Measurements from ENCODE around the gene PPP1R15B.

Gene PPP1R15B

DNA sequence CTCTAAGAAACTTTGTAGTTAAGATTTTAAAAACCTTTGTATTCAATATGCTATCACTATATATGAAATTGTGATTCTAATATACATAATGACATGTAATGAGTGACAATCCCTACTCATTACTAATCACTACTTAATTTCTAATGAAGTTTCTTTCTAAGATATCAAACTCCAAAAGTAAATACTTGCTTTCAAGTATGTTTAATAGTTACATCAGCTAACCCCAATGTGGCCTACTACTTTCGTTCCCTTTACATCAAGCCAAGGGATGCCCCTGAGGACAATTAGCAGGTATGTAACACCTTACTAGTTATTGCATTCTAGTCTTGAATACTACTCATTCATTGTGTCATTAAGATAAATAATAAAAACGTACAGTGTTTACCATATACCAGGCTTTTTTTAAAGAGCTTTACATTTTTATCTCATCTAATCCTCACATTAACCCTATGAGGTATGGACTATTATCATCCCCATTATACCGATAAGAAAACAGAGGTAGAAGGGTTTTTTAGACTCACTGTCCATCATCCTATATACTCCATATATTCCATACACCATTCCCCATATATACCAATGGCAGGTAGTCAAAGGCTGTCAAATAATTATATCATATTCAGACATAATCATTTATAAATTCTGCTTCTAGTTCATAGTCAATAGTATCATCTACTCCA is 4.2 kb downstream of the PPP1R15B start:
- H3K4me1 ChIP-seq (ENCODE audit: control insufficient read depth, low read depth, low read length) = no peaks in the 10 kb centered on the region
- peak; percentile 42 for DNase-seq
- no peak overlapping the region for H3K4ac ChIP-seq (ENCODE audit: low read depth, low read length)
- H2BK5ac ChIP-seq (ENCODE audit: low read length) = no peak overlapping the region
- H3K9ac ChIP-seq (ENCODE audit: low read length) = peak overlapping the region; percentile 44
- H3K79me1 ChIP-seq (ENCODE audit: low read length) = peaks cover 2% of the 10 kb centered on the region
- no peak overlapping the region for H2AK5ac ChIP-seq (ENCODE audit: low read length)
- no peak overlapping the region for H3K23ac ChIP-seq (ENCODE audit: low read length)
- H3K36me3 ChIP-seq (ENCODE audit: control insufficient read depth, insufficient read depth, low read length) = peaks cover 4% of the 10 kb centered on the region
- H3K79me2 ChIP-seq (ENCODE audit: control insufficient read depth, insufficient read depth, low read length) = peaks cover 72% of the 10 kb centered on the region
- no peaks in the 10 kb centered on the region for H3K27me3 ChIP-seq (ENCODE audit: insufficient read depth, low read length, poor library complexity)
- WGBS (ENCODE audit: extremely low coverage, insufficient coverage, low lambda C conversion rate) = no CpG with 5 or more reads among the region's 3 CpGs
- H3K4me2 ChIP-seq (ENCODE audit: low read length) = peak overlapping the region; percentile 30
- no peak overlapping the region for H3K56ac ChIP-seq (ENCODE audit: low read length)
- H2BK120ac ChIP-seq (ENCODE audit: low read depth, low read length) = no peak overlapping the region
- H3K27ac ChIP-seq (ENCODE audit: low read depth, low read length) = no peak overlapping the region
- H3K18ac ChIP-seq (ENCODE audit: low read length) = no peak overlapping the region
- H2BK15ac ChIP-seq (replicated peaks; ENCODE audit: low read depth) = no peak overlapping the region
- H3K4me3 ChIP-seq (ENCODE audit: low read length) = peak overlapping the region; percentile 92
- no peak overlapping the region for H4K8ac ChIP-seq (ENCODE audit: low read depth, low read length)
- no peak overlapping the region for H4K5ac ChIP-seq (ENCODE audit: low read length)

DNA sequence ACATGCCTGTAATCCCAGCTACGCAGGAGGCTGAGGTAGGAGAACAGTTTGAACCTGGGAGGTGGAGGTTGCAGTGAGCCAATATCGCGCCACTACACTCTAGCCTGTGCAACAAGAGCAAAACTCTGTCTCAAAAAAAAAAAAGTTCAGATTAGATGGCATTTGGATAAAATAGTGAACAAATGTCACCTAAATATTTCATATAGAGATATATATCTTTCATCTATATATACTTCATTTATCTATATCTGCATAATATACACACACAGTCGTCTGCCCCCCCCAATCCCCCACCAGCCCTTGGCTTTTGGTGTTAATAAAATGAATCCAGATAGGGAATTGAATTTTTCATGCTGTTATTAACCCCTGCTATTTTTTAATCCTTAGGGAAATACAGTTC is 5.0 kb downstream of the PPP1R15B start:
- Histone ChIP-seq H3K9ac (ENCODE audit: low read length) (no peak overlapping the region), H2BK15ac (replicated peaks; ENCODE audit: low read depth) (no peak overlapping the region), H2BK5ac (ENCODE audit: low read length) (no peak overlapping the region), H3K4ac (ENCODE audit: low read depth, low read length) (no peak overlapping the region), H4K8ac (ENCODE audit: low read depth, low read length) (no peak overlapping the region), H3K4me2 (ENCODE audit: low read length) (no peak overlapping the region), H3K23ac (ENCODE audit: low read length) (no peak overlapping the region), H2AK5ac (ENCODE audit: low read length) (no peak overlapping the region), H3K36me3 (ENCODE audit: control insufficient read depth, insufficient read depth, low read length) (peaks cover 4% of the 10 kb centered on the region), H3K4me1 (ENCODE audit: control insufficient read depth, low read depth, low read length) (no peaks in the 10 kb centered on the region), H4K5ac (ENCODE audit: low read length) (no peak overlapping the region), H3K27me3 (ENCODE audit: insufficient read depth, low read length, poor library complexity) (no peaks in the 10 kb centered on the region), H3K79me2 (ENCODE audit: control insufficient read depth, insufficient read depth, low read length) (peaks cover 74% of the 10 kb centered on the region), H3K18ac (ENCODE audit: low read length) (no peak overlapping the region), H3K79me1 (ENCODE audit: low read length) (peaks cover 2% of the 10 kb centered on the region), H3K56ac (ENCODE audit: low read length) (no peak overlapping the region), H2BK120ac (ENCODE audit: low read depth, low read length) (no peak overlapping the region), H3K4me3 (ENCODE audit: low read length) (no peak overlapping the region), H3K27ac (ENCODE audit: low read depth, low read length) (no peak overlapping the region)
- no peak for DNase-seq
- no CpG with 5 or more reads among the region's 4 CpGs for WGBS (ENCODE audit: extremely low coverage, insufficient coverage, low lambda C conversion rate)

DNA sequence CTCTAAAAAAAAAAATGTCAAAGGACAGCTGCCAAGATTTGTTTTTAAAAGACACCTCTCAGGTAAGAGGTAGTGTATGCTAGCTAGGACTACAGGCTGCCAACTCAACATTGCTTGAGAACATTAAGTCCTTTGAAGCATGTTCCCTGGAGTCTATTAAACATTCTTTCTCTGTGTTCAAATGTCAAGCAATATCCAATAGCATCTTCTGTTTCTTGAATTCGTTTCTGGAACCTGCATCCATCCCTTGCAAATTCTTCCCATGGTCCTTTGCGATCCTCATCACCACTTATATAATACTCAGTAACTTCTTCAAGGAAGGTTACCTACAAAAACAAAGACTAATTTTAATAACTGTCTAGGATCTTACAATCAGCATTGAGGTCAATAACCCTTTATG is 5.6 kb downstream of the PPP1R15B start:
- Histone ChIP-seq H3K36me3 (ENCODE audit: control insufficient read depth, insufficient read depth, low read length) (peaks cover 4% of the 10 kb centered on the region), H4K8ac (ENCODE audit: low read depth, low read length) (no peak overlapping the region), H2AK5ac (ENCODE audit: low read length) (no peak overlapping the region), H3K56ac (ENCODE audit: low read length) (no peak overlapping the region), H3K23ac (ENCODE audit: low read length) (no peak overlapping the region), H3K9ac (ENCODE audit: low read length) (no peak overlapping the region), H3K27ac (ENCODE audit: low read depth, low read length) (no peak overlapping the region), H3K79me2 (ENCODE audit: control insufficient read depth, insufficient read depth, low read length) (peaks cover 68% of the 10 kb centered on the region), H3K4ac (ENCODE audit: low read depth, low read length) (no peak overlapping the region), H2BK120ac (ENCODE audit: low read depth, low read length) (no peak overlapping the region), H2BK15ac (replicated peaks; ENCODE audit: low read depth) (no peak overlapping the region), H3K4me3 (ENCODE audit: low read length) (no peak overlapping the region), H3K27me3 (ENCODE audit: insufficient read depth, low read length, poor library complexity) (no peaks in the 10 kb centered on the region), H3K18ac (ENCODE audit: low read length) (no peak overlapping the region), H3K4me2 (ENCODE audit: low read length) (no peak overlapping the region), H4K5ac (ENCODE audit: low read length) (no peak overlapping the region), H2BK5ac (ENCODE audit: low read length) (no peak overlapping the region), H3K79me1 (ENCODE audit: low read length) (peaks cover 2% of the 10 kb centered on the region), H3K4me1 (ENCODE audit: control insufficient read depth, low read depth, low read length) (no peaks in the 10 kb centered on the region)
- DNase-seq = no peak
- no CpG with 5 or more reads among the region's 2 CpGs for WGBS (ENCODE audit: extremely low coverage, insufficient coverage, low lambda C conversion rate)

DNA sequence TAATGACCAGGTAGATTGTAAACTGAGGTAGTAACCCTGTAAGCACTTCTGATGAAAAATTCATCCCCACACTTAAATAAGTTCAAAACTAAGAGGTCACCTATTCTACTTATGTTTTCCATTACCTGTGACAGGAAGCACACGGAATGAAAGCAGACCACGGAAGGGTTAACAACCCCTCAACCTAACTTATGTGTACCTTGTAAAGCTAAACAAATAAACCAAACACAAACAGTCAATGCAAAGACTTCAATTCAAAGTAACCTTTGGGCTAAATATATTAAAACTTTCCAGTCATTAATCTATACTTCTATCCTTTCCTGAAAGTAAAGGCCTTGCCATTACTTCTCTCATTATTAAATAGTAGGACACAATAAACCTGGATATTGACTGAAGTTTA is 7.0 kb downstream of the PPP1R15B start:
- H3K4ac ChIP-seq (ENCODE audit: low read depth, low read length) = no peak overlapping the region
- no peak overlapping the region for H2BK15ac ChIP-seq (replicated peaks; ENCODE audit: low read depth)
- H2AK5ac ChIP-seq (ENCODE audit: low read length) = no peak overlapping the region
- H2BK5ac ChIP-seq (ENCODE audit: low read length) = no peak overlapping the region
- H3K9ac ChIP-seq (ENCODE audit: low read length) = no peak overlapping the region
- peaks cover 54% of the 10 kb centered on the region for H3K79me2 ChIP-seq (ENCODE audit: control insufficient read depth, insufficient read depth, low read length)
- no peak overlapping the region for H4K5ac ChIP-seq (ENCODE audit: low read length)
- no peak overlapping the region for H3K4me3 ChIP-seq (ENCODE audit: low read length)
- peaks cover 4% of the 10 kb centered on the region for H3K36me3 ChIP-seq (ENCODE audit: control insufficient read depth, insufficient read depth, low read length)
- DNase-seq = no peak
- no peak overlapping the region for H2BK120ac ChIP-seq (ENCODE audit: low read depth, low read length)
- H3K56ac ChIP-seq (ENCODE audit: low read length) = no peak overlapping the region
- no peak overlapping the region for H3K18ac ChIP-seq (ENCODE audit: low read length)
- H3K23ac ChIP-seq (ENCODE audit: low read length) = no peak overlapping the region
- no peak overlapping the region for H3K4me2 ChIP-seq (ENCODE audit: low read length)
- no peaks in the 10 kb centered on the region for H3K27me3 ChIP-seq (ENCODE audit: insufficient read depth, low read length, poor library complexity)
- no peak overlapping the region for H3K27ac ChIP-seq (ENCODE audit: low read depth, low read length)
- WGBS (ENCODE audit: extremely low coverage, insufficient coverage, low lambda C conversion rate) = no CpG with 5 or more reads among the region's 2 CpGs
- peaks cover 2% of the 10 kb centered on the region for H3K79me1 ChIP-seq (ENCODE audit: low read length)
- no peak overlapping the region for H4K8ac ChIP-seq (ENCODE audit: low read depth, low read length)
- H3K4me1 ChIP-seq (ENCODE audit: control insufficient read depth, low read depth, low read length) = no peaks in the 10 kb centered on the region

DNA sequence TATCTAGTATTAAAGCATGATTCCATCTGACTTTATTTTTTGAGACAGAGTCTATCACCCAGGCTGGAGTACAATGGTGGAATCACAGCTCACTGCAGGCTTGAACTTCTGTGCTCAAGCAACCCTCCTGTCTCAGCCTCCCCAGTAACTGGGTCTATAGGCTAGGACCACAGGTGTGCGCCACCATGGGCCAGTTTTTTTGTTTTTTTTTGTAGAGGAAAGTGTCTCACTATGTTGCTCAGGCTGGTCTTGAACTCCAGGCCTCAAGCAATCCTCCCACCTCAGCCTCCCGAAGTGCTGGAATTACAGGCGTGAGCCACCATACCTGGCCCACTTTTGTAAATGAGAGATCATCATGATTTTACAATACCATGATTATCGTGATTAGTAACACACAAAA is 9.2 kb downstream of the PPP1R15B start:
- no CpG with 5 or more reads among the region's 4 CpGs for WGBS (ENCODE audit: extremely low coverage, insufficient coverage, low lambda C conversion rate)
- Histone ChIP-seq H3K79me1 (ENCODE audit: low read length) (peaks cover 2% of the 10 kb centered on the region), H4K5ac (ENCODE audit: low read length) (no peak overlapping the region), H3K4me2 (ENCODE audit: low read length) (no peak overlapping the region), H2AK5ac (ENCODE audit: low read length) (no peak overlapping the region), H3K79me2 (ENCODE audit: control insufficient read depth, insufficient read depth, low read length) (peaks cover 32% of the 10 kb centered on the region), H2BK15ac (replicated peaks; ENCODE audit: low read depth) (no peak overlapping the region), H4K8ac (ENCODE audit: low read depth, low read length) (no peak overlapping the region), H3K18ac (ENCODE audit: low read length) (no peak overlapping the region), H3K23ac (ENCODE audit: low read length) (no peak overlapping the region), H3K36me3 (ENCODE audit: control insufficient read depth, insufficient read depth, low read length) (peaks cover 4% of the 10 kb centered on the region), H3K4me3 (ENCODE audit: low read length) (no peak overlapping the region), H3K27me3 (ENCODE audit: insufficient read depth, low read length, poor library complexity) (no peaks in the 10 kb centered on the region), H3K4ac (ENCODE audit: low read depth, low read length) (no peak overlapping the region), H3K56ac (ENCODE audit: low read length) (no peak overlapping the region), H3K27ac (ENCODE audit: low read depth, low read length) (no peak overlapping the region), H2BK5ac (ENCODE audit: low read length) (no peak overlapping the region), H3K4me1 (ENCODE audit: control insufficient read depth, low read depth, low read length) (no peaks in the 10 kb centered on the region), H2BK120ac (ENCODE audit: low read depth, low read length) (no peak overlapping the region), H3K9ac (ENCODE audit: low read length) (no peak overlapping the region)
- no peak for DNase-seq

DNA sequence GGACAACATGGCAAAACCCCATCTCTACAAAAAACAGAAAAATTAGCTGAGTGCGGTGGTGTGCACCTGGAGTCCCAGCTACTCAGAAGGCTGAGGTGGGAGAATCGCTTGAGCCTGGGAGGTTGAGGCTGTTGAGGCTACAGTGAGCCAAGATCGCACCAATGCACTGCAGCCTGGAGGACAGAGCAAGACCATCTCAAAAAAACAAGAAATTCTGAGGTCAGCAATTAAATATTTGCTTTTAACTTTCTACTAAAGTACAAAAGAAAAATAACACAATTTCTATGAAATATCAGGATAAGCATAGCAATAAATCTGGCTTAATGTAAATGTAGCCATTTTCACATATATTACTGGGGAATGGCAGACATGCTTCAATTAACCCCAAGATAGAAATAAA is 9.9 kb downstream of the PPP1R15B start:
- H2BK15ac ChIP-seq (replicated peaks; ENCODE audit: low read depth) = no peak overlapping the region
- no peak overlapping the region for H3K9ac ChIP-seq (ENCODE audit: low read length)
- H3K79me2 ChIP-seq (ENCODE audit: control insufficient read depth, insufficient read depth, low read length) = peaks cover 29% of the 10 kb centered on the region
- H3K4me2 ChIP-seq (ENCODE audit: low read length) = no peak overlapping the region
- peaks cover 4% of the 10 kb centered on the region for H3K36me3 ChIP-seq (ENCODE audit: control insufficient read depth, insufficient read depth, low read length)
- no peak overlapping the region for H3K56ac ChIP-seq (ENCODE audit: low read length)
- no peak overlapping the region for H3K4me3 ChIP-seq (ENCODE audit: low read length)
- H3K23ac ChIP-seq (ENCODE audit: low read length) = no peak overlapping the region
- H2AK5ac ChIP-seq (ENCODE audit: low read length) = no peak overlapping the region
- no peak overlapping the region for H3K18ac ChIP-seq (ENCODE audit: low read length)
- H3K79me1 ChIP-seq (ENCODE audit: low read length) = peaks cover 2% of the 10 kb centered on the region
- WGBS (ENCODE audit: extremely low coverage, insufficient coverage, low lambda C conversion rate) = no CpG with 5 or more reads among the region's 3 CpGs
- H2BK120ac ChIP-seq (ENCODE audit: low read depth, low read length) = no peak overlapping the region
- H4K8ac ChIP-seq (ENCODE audit: low read depth, low read length) = no peak overlapping the region
- H3K27me3 ChIP-seq (ENCODE audit: insufficient read depth, low read length, poor library complexity) = no peaks in the 10 kb centered on the region
- H3K4me1 ChIP-seq (ENCODE audit: control insufficient read depth, low read depth, low read length) = no peaks in the 10 kb centered on the region
- no peak for DNase-seq
- H3K27ac ChIP-seq (ENCODE audit: low read depth, low read length) = no peak overlapping the region
- no peak overlapping the region for H4K5ac ChIP-seq (ENCODE audit: low read length)
- no peak overlapping the region for H3K4ac ChIP-seq (ENCODE audit: low read depth, low read length)
- no peak overlapping the region for H2BK5ac ChIP-seq (ENCODE audit: low read length)
